Esophagus (tissue), 2 donors: ENCODE results near the gene RPL31. TPM values are rescaled to one million over a fixed set of nuclear protein-coding genes. Genes with fewer than 3 reads are reported as not detected.

Source experiments
- H3K27ac ChIP-seq, 2 donors: one replicate each; pipeline ENCODE4 v1.5.1; 2013; ENCODE audit warnings: low read depth in 2 of 2, mild to moderate bottlenecking in 2 of 2, inconsistent platforms in 1 of 2, low read length in 1 of 2, moderate library complexity in 1 of 2
- H3K27me3 ChIP-seq, 2 donors: one replicate each; pipeline ENCODE4 v1.6.1; 2013; ENCODE audit warnings: low read length in 2 of 2, control low read depth in 1 of 2, mild to moderate bottlenecking in 1 of 2; ENCODE audit not compliant: insufficient read depth in 2 of 2, control insufficient read depth in 1 of 2
- H3K36me3 ChIP-seq, 2 donors: one replicate each; pipeline ENCODE4 v1.6.1; 2013; ENCODE audit warnings: low read length in 1 of 2; ENCODE audit not compliant: control insufficient read depth in 2 of 2, insufficient read depth in 2 of 2
- H3K4me1 ChIP-seq, 2 donors: one replicate each; pipeline ENCODE4 v1.6.1; 2013; ENCODE audit warnings: low read length in 1 of 2; ENCODE audit not compliant: control insufficient read depth in 2 of 2, insufficient read depth in 2 of 2
- H3K4me3 ChIP-seq, 2 donors: one replicate each; pipeline ENCODE4 v1.5.1; 2013; ENCODE audit warnings: low read length in 2 of 2, mild to moderate bottlenecking in 2 of 2, low read depth in 1 of 2, moderate library complexity in 1 of 2
- H3K9me3 ChIP-seq, 2 donors: one replicate each; pipeline ENCODE4 v1.6.1; 2013; ENCODE audit warnings: mild to moderate bottlenecking in 2 of 2, low read depth in 1 of 2, low read length in 1 of 2, moderate library complexity in 1 of 2; ENCODE audit not compliant: control insufficient read depth in 2 of 2, insufficient read depth in 1 of 2
- WGBS, 2 donors: extraction: QIAGEN DNeasy Blood & Tissue Kit; methylation state at CpG; one replicate each; pipeline ENCODE4 v1.1.7; 2013; 5-methylcytosine and 5-hydroxymethylcytosine counted together
- polyA plus RNA-seq, 2 donors: library from polyadenylated mRNA; stranded (reverse); fragments of 200-250 nt; gene quantifications; one replicate each; pipeline ENCODE4 v1.2.3, GENCODE V29; 2013
- donor health status: healthy with polysubstance abuse.
- donor health status: Bipolar disorder and iron deficiency.

The RPL31 gene
- polyA plus RNA-seq, 2 donors, result 5,749 to 6,812 TPM

DNA sequence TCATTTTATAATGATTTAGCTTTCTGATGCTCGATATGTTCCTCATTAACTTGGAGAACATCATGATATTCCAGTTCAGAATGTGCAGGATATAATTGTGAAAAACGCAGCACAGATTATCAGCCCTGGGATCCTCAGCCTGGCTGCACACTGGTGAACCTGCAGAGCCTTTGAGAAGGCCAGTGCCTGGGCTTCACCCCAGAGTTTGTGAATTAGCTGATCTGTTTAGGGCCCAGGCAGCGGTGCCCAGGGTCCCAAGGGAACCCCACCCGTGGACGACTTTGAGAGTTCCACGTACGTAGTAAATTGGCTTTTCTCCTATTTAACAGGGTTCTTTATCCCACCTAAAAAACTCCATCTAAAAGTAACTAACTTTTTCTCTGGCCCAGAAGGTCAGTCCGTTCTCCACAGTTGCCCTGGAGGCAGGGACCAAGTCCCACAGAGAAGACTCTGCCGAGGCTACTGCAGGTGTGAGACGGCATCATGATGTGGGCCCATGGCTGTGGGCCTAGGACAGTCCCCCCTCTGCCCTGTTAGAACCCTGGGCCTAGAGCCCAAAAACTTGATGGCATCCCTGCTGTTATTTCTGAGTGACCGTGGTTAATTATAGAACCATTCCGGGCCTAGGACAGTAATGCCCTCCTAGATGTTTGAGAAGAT, 39.6 kb upstream of the RPL31 start:
- 89 to 92% methylated on average over 12 of the region's 12 CpGs for WGBS, 2 donors
- Histone ChIP-seq H3K9me3 (no peaks in the 10 kb centered on the region), H3K4me3 (no peak overlapping the region), H3K36me3 (peaks cover 0 to 4% of the 10 kb centered on the region in 2 donors), H3K4me1 (peaks cover 0 to 5% of the 10 kb centered on the region in 2 donors), H3K27me3 (no peaks in the 10 kb centered on the region), H3K27ac (no peak overlapping the region)

DNA sequence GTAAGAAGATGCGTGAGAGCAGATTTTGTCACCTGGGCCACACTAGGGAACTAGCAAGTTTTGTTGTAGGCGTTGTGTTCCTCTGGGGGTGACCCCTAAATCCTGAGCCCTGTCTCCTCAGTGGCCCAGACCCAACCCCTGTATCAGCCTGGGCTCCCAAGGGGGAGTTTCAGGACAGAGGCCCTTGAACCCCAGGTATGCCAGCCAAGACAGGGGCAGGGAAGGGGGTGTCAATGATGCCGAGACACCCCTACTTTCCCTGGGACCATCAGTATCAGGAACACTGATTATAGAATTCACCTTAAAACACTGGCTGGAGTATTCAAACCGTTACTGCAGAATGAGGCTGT, 39.1 kb upstream of the RPL31 start:
- Histone ChIP-seq H3K36me3 (peaks cover 0 to 4% of the 10 kb centered on the region in 2 donors), H3K27me3 (no peaks in the 10 kb centered on the region), H3K9me3 (no peaks in the 10 kb centered on the region), H3K27ac (no peak overlapping the region), H3K4me3 (no peak overlapping the region), H3K4me1 (peaks cover 0 to 5% of the 10 kb centered on the region in 2 donors)
- WGBS, 2 donors, result 92 to 94% methylated on average over 4 of the region's 4 CpGs

DNA sequence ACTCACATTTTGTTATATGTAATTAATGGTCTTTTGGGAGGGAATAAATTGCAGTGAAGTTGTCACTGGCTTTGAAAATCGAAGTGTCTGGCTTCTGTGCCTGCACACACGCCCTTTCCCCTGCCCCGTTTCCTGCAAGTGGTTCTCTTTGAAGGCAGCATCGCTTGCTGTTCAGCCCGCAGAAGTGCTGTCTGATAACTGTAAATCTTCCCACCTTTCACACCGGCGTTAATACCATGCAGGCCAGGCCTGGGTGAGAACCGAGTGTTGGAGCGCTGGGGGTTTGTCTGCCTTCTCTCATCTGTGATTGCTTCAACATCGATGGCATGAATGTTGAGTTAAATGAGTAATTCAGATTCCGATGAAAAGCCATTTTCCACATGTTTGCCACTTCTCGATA, 37.9 kb upstream of the RPL31 start:
- peaks cover 0 to under 1% of the 10 kb centered on the region in 2 donors for H3K4me1 ChIP-seq
- 83 to 86% methylated on average over 12 of the region's 12 CpGs for WGBS, 2 donors
- no peak overlapping the region for H3K27ac ChIP-seq
- H3K9me3 ChIP-seq, result no peaks in the 10 kb centered on the region
- no peak overlapping the region for H3K4me3 ChIP-seq
- H3K27me3 ChIP-seq, result no peaks in the 10 kb centered on the region
- peaks cover 0 to 9% of the 10 kb centered on the region in 2 donors for H3K36me3 ChIP-seq

DNA sequence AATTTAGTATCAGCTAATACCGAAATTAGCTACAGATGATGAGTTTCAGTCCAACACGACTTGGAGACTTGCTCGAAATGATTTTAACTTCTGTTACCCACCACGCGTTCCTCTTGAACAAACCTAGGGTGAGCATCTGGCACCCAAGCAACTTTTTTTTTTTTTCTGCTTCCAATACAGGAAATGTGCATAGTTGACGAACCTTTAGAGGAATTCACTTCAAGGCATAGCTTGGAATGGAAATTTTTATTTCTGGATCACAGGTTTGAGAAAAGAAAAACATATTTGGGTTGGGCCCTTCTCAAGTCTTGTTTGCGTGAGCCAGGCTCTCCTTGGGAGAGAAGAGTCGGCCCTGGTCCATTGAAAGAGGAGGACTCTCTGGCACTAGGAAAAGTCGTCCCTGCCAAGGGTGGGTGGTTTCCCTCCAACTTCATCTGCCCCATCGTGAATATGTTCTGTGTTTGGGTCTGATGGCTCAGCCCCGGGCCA, 37.4 kb upstream of the RPL31 start:
- no peak overlapping the region for H3K4me3 ChIP-seq
- no peaks in the 10 kb centered on the region for H3K9me3 ChIP-seq
- no peaks in the 10 kb centered on the region for H3K4me1 ChIP-seq
- H3K27ac ChIP-seq, result no peak overlapping the region
- WGBS, 2 donors, result 74 to 75% methylated on average over 11 of the region's 11 CpGs
- peaks cover 0 to 9% of the 10 kb centered on the region in 2 donors for H3K36me3 ChIP-seq
- H3K27me3 ChIP-seq, result no peaks in the 10 kb centered on the region

DNA sequence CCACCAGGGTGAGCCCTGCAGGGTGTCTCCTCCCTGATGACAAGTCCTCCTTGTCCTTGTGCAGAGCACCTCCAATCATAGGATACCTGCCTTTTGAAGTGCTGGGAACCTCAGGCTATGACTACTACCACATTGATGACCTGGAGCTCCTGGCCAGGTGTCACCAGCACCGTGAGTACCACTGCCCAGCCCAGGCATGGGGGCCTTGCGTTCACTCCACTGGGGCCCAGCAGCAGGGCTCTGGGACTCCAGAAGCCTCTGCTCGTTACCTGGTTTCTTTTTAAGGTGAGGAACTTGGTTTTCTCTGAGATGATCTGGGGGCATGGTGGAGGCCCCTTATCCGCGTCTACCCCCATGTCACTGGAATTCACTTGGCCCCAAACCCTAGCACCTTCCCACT, 36.5 kb upstream of the RPL31 start:
- 94 to 95% methylated on average over 5 of the region's 5 CpGs for WGBS, 2 donors
- Histone ChIP-seq H3K9me3 (no peaks in the 10 kb centered on the region), H3K27ac (no peak overlapping the region), H3K4me1 (no peaks in the 10 kb centered on the region), H3K36me3 (peaks cover 0 to 13% of the 10 kb centered on the region in 2 donors), H3K27me3 (no peaks in the 10 kb centered on the region), H3K4me3 (no peak overlapping the region)

DNA sequence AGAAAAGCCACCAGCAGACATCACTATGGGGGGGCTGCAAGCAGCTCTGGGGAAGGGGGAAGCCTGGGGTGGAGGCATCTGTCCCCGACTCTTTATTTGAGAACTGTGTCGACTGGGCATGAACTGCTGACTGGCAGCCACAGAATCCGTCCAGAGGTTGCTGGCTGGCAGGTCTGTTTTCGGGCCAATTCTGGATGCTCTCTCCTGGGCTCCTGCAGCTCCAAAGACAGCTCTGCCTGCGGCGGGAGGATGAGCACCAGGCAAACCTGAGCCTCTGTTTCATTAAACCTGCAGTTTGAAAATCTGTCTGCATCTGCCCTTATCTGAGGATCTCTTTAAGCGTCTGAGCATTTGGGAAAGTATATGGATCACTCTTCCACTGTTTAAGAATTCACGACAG, 34.4 kb upstream of the RPL31 start:
- 90 to 92% methylated on average over 8 of the region's 8 CpGs for WGBS, 2 donors
- peaks cover 0 to 26% of the 10 kb centered on the region in 2 donors for H3K36me3 ChIP-seq
- H3K9me3 ChIP-seq, result no peaks in the 10 kb centered on the region

DNA sequence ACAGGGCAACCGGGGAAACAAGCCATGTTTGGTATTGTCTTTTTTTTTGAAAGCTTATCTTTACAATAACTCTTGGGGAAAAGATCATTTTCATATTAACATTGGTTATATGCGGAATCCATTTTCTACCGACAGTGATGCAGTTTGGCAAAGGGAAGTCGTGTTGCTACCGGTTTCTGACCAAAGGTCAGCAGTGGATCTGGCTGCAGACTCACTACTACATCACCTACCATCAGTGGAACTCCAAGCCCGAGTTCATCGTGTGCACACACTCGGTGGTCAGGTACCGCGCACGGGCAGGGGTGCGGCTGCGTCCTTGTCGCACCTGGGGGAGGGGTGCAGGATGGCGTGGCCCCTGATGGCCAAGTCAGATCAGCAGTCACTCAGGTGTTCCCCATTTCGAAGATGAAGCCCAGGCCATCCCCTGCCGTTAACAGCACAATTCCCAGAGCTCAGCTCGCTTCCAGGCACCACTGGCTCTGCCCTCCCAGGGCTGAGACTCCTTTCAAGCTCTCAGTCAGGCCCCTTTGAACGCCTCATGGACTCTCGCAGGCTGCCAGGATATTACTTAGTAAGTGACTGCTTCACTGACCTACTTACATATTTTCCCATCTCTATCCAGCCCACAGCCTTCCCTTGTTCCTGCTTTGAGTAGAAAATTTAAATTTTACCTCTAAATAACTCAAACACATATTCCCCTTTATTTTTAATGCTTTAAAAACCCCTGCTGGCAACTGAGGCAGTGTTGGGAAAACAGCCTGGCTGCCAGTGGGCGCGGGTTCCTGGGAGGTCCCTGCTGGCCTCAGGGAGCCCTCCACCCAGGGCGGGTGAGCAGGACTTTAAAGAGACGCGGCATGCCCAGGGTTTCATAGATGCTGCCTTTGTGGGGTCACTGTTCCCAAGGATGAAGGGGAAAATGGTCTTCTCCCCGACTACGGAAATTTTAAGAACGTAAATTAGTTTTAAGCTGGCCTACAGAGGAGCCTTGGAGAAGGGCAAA, 33.6 kb upstream of the RPL31 start:
- WGBS, 2 donors, result 92 to 93% methylated on average over 28 of the region's 28 CpGs
- Histone ChIP-seq H3K27me3 (no peaks in the 10 kb centered on the region), H3K4me3 (no peak overlapping the region), H3K27ac (no peak overlapping the region), H3K4me1 (no peaks in the 10 kb centered on the region), H3K36me3 (peaks cover 0 to 29% of the 10 kb centered on the region in 2 donors), H3K9me3 (no peaks in the 10 kb centered on the region)

More for the DNA sequence above, 34.4 kb upstream of the RPL31 start:
- Histone ChIP-seq H3K27me3 (no peaks in the 10 kb centered on the region), H3K27ac (no peak overlapping the region), H3K4me3 (no peak overlapping the region), H3K4me1 (no peaks in the 10 kb centered on the region)

DNA sequence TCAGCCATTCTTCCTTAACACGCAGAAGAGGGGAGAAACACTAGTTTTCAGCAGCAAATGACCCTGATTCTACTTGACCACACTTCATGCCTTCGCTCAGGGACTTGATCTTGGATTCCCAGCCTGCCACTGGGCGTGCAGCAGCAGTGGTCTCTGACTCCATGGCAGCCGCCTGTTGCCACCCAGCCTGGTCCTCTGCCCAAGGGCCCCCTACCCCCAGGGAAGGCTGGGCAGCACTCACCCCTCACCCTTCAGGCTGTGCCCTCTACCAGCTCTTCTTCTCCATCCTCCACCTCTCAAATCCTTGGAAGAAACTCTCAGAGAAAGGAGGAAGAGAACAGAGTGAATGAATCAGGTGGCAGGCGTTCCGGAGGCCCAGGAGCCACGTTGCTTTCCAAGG, 32.1 kb upstream of the RPL31 start:
- Histone ChIP-seq H3K9me3 (no peaks in the 10 kb centered on the region), H3K27ac (no peak overlapping the region), H3K4me1 (no peaks in the 10 kb centered on the region), H3K4me3 (no peak overlapping the region), H3K36me3 (peaks cover 0 to 38% of the 10 kb centered on the region in 2 donors), H3K27me3 (no peaks in the 10 kb centered on the region)
- WGBS, 2 donors, result 88 to 90% methylated on average over 7 of the region's 7 CpGs

DNA sequence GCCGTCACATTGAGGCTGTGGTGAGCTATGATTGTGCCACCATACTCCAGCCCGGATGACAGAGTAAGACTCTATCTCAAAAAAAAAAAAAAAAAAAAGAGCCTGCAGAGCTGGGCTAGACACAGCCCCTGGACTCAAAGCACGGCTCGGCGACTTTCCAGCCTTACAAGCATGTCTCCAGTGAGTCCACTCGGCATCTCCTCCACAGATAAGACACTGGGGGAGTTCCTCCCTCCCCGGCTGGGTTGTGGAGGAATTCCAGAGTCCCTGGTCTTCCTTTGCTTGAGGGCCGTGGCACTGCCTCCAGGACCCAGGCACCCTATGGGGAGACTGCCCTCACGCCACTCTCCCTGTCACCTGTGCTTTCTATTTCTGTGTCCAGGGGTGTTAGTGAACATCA, 30.9 kb upstream of the RPL31 start:
- no peaks in the 10 kb centered on the region for H3K9me3 ChIP-seq
- no peaks in the 10 kb centered on the region for H3K27me3 ChIP-seq
- WGBS, 2 donors, result 91 to 95% methylated on average over 9 of the region's 9 CpGs
- H3K4me3 ChIP-seq, result no peak overlapping the region
- H3K4me1 ChIP-seq, result no peaks in the 10 kb centered on the region
- H3K36me3 ChIP-seq, result peaks cover 0 to 42% of the 10 kb centered on the region in 2 donors
- H3K27ac ChIP-seq, result no peak overlapping the region
